HG03565 (cell line): ENCODE results near the gene LRRC56.

Experiments
- ATAC-seq: cut with Tn5 transposase; IDR thresholded peaks from one replicate; pipeline ENCODE4 v1.9.1; 2021; ENCODE audit warnings: mild to moderate bottlenecking, moderate library complexity; ENCODE audit not compliant: unreplicated experiment

LRRC56 gene

DNA sequence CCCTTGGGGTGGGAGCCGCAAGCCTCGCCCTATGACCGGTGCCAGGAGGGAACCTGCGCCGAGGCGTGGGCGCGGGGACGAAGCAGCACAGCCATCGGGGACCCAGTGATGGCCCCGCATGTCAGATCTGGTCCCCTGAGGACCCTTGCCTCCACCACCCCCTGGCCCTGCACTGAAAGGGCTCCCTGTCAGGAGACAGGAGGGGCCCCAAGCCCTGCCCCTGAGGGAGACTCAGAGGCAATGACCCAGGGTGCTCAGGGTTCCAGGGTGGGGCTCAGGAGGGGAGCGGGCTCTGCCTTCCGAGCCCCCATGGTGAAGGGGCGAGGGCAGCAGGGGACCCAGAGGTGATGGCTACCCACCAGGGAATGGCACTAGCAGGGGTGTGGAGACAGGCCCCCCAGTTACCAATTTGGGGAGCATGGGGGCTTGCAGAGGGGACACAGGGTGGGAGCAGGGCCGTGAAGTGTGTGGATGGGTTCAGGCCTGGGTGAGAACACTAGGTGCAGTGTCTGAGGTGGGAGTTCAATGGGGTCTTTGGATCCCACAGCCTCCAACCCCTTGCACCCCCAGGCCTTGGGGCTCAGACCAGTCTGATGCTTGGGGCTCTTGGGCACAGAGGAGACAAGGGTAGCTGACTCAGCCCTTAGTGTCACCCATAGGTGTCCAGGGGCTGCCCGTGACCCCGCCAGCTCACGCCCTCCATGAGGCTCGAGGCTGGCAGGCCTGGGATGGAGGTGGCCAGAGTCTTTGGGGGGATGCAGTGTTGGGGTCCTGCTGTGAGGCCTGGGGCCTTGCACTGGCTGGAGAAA is 499 bp downstream of the LRRC56 start:
- no peak for ATAC-seq

DNA sequence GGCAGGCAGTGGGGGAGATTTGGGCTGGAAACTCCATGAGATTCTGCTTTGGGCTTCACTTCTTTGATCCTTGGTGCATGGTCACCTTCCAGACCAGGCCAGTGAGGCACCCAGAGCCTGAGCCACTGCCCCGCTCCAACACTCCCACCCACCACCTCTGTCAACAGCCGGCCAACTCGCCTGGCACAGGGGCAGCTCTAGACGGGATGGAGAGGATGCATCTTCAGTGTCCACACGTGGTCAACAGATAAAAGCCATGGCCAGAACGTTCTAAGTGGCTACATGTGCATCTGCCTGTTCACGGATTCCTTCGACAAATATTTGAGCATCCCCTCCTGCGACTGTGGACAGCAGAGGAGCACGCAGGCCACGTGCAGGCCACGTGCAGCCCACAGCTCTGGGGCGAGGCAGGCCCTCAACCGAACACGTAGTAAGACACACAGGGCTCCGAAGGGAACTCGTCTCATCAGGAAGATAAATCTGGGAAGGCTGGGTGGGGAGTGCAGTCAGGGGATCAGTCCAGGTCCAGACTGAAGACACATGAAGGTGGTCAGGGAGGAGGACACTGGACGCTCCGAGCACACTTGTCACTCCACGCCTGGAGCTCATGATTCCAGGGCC is 1.2 kb downstream of the LRRC56 start:
- no peak for ATAC-seq

DNA sequence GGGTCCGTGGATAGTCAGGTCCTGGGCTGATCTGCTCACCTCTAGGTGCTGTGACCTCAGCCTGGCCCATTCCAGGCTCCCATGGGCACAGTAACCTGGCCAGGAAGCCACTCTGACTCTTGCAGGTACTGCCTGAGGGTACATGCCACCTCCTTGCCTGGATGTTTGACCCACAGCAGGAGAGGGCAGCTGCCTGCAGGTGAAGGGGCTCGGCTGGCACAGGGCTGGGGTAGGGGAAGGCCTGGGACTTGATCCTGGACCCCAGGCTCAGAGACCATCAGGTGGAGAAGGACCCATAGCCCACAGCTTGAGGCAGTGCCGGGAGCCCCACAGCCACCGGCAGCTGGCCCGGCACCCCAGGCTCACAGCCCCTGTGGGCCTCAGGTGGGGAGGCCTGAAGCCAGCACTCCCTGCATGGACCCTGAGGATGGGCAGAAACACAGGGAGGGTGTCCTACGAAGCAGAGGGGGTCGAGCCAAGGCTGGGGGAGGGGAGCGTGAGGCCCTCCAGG is 2.7 kb downstream of the LRRC56 start:
- no peak for ATAC-seq

DNA sequence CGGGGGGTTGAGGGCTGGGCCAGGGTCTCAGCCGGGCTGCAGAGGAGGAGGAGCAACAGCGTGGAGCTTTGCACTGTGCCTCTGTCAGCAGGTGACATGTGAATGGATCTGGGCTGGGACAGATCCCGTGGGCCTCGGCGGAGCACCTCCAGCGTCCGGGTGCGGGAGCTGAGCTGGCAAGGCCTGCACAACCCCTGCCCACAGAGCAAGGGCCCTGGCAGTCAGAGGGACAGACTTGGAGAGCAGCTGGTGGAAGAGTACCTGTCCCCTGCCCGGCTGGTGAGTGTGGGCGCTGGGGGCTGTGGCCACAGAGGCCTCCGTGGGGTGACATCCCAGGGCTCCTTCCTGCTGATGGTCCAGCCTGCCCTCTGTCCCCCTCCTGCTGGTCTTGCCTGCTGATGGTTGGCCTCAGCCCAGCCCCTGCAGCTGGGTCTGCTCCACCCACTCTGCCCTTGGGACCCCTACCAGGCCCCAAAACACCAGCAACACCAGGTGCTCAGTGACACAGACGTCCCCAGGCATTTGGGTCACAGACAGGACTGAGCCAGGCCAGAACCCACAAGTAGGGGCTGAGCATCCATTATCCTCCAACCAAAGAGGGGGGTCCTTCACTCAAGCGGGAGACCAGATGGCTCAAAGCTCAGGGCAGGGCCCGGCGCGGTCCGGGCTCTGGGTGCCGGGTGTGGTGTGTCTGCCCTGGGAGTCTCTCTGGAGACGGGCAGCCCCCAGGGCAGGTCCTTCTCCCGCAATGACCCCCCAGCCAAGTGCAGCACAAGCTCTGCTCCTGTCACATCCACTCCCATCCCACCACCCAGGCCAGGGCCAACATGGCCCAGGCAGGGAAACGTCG is 3.5 kb downstream of the LRRC56 start:
- ATAC-seq = no peak

DNA sequence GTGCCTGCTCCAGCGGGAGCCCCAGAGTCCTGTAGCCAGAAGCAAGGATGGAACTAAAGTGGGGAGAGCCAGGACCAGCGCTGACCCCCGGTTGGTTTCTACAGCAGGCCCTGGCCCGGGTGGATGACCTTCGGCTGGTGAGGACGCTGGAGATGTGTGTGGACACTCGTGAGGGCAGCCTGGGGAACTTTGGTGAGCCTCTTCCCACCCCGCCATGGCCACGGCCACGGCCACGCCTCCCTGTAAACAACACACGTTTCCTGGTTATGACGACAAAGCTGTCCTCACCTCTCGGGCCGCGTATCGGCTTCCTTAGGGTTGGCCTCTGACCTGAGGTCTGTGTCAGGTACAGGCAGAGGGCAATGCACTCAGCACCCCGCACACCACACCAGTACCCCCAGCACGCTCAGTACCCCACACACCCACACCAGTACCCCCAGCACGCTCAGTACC is 4.1 kb downstream of the LRRC56 start:
- ATAC-seq = no peak

DNA sequence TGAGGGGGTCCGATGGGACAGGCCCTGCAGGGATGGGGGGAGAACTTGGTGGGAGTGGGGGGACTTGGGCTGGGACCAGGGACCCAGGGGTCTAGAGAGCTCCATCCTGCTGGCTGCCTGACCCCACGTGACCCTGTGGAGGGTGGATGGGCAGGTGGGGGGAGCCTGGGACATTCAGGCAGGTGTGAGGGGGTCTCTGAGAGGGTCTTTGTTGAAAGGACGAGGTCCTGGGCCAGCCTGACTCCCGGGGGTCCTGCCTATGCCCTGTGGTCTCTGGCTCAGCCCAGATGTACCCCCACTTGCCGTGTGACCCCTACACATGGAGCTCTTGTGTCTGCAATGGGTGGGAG is 7.5 kb downstream of the LRRC56 start:
- ATAC-seq = no peak

DNA sequence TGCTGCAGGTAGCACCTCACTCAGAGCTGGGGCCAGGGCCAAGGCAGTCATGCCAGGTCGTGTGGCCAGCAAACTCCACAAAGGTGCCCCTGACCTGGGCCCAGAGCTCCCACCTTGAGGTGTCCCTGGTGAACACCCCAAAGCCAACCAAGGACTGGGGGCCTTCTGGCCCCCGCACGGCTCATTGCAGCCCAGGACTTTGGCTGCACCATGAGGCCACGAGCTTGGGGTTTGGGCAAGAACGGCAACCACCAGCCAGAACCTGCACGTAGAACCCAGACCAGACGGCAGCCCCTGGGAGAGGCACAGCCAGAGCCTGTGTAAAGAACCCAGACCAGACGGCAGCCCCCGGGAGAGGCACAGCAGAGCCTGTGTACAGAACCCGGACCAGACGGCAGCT is 7.8 kb downstream of the LRRC56 start:
- ATAC-seq = no peak

DNA sequence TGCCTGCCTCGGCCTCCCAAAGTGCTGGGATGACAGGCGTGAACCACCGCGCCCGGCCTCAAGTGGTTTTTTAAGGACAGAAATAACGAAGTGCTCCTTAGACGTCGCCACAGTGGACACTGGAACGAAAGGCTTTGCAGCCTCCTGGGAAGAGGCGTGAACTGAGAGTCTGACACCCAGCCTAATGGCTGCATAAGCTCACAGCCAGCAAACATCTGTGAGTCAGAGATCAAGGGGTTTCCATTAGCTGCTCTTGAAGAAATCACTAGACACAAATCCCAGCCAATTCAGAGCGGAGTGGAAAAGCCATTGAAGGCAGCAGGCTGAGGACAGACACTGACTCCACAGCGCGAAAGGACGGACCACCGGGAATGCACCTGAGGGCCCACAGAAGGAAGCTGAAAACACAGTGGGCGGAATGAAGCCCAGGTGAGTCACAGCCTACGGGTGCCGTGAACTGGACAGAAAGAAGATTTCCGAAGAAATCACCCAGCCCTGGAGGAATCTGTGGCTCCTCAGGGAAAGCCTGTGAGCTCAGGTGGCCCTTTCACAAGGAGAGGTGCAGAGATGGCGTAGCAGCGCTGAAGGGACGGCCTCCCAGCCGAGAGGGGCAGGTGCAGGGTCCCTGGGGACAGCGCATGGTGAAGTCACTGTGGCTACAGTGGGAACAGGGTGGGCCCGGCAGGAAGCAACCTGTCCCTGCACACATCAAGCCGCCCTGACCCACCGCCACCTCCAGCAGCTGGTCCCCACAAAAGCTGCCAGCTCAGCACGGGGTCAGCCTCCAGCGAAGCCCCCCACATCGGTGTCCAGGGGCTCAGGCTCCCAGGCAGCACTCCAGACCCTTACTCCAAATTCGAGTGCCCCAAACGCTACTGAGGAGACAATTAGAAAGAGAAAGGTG is 11.6 kb downstream of the LRRC56 start:
- ATAC-seq = no peak

DNA sequence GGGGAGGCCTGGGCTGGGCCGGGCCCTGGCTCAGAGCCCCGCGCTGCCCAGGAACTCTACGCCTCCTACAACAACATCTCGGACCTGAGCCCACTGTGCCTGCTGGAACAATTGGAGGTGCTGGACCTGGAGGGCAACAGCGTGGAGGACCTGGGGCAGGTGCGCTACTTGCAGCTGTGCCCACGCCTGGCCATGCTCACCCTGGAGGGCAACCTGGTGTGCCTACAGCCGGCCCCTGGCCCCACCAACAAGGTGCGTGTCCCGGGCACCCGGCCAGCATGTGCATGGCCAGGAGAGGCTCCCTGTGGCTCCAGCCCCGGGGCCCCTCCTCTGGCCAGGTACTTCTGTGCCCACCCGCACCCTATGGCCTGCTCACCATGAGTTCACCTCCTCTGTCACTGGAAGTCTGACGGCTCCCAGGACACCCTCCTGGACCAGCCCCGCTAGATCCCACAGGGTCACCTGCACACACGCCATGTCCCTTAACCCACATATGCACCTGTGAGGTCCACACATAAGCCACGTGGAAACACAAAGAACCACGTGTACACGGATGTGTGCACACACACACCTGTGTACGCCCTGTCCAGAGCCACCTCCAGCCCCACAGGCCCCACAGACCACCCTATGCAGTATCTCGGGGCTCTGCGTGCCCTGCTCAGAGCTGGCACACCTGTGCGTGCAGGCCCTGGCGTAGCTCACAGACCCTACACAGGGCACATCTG is 12.9 kb downstream of the LRRC56 start:
- ATAC-seq = no peak

DNA sequence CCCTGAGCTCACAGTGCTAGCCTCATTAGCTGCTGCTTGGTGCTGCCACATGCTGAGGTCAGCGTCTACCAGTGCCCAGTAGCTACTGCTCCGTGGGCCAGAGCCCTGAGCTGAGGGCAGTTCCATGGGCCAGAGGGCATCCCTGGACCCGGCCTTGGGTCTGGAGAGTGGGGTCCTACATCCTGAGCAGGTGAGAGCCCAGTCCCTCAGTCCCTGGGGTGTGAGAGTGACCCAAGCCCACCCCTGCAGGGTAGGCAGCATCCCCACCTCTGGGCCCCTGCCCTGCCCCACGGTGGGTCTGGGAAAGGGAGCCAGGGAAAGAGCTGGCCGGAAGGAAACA is 13.4 kb downstream of the LRRC56 start:
- ATAC-seq = no peak

DNA sequence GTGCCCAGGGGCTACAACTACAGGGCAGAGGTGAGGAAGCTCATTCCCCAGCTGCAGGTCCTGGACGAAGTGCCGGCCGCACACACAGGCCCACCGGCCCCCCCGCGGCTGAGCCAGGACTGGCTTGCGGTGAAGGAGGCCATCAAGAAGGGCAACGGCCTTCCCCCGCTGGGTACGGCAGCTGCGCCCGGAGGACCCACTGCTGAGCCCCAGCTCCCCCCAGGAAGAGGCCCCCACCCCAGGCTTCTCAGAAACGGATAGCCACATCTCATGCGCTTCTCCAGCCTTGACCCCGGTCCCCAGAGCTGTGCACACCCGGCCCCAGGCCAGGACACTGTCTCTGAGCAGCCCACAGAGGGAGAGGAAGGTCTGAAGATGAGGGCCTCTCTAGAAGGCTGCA is 13.8 kb downstream of the LRRC56 start:
- no peak for ATAC-seq

DNA sequence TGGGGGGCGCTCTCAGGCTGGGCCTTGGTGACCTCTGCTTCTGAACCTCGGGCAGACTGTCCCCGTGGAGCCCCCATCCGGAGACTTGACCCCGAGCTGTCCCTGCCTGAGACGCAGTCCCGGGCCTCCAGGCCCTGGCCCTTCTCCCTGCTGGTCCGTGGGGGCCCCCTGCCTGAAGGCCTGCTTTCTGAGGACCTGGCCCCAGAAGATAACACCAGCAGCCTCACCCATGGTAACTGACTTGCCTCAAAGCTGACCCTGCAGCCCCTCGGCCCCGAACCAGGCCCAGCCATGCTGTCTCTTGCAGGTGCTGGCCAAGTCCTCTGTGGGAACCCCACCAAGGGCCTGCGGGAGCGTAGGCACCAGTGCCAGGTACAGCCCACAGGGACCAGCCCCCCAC is 14.3 kb downstream of the LRRC56 start:
- no peak for ATAC-seq

DNA sequence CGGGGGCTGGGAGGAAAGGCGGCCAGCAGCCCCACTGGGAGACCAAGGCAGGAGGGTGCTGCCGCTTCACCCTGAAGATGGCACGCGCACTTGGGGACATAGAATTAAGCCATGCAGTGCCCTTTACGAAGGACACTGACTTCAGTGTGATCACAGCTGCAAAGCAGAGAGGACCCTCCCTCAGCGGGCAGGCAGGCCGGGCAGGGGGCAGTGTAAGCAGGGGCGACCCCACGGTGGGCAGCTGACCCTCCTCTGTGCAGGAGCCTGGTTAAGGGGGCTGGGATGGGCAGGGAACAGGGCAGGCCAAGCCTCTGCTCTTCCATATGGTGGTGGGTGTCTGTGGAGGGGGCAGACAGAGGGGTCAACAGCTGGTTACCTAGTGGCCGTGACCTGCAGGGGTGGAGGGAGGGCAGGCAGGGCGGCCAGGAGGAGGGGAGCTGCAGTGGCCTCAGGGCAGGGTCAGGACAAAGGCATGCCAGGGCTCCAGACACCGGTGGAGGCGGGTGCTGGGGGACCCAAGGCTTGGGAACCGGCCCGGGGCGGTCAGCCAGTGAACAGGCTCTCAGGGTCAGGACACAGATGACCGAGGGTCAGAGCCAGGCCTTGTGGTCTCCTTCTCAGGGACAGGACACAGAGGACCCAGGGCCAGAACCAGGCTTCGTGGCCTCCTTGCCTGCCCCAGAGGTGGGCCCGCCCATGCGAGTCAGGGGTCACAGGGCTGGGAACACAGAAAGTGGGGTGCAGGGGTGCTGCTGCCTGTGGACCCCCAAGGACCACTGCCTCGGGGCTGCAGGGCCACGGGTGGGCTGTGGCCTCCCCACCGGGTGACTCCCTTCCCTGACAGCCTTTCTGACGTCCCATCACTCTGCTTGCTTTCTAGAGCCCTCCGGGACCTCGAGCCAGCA is 16.0 kb downstream of the LRRC56 start:
- no peak for ATAC-seq

DNA sequence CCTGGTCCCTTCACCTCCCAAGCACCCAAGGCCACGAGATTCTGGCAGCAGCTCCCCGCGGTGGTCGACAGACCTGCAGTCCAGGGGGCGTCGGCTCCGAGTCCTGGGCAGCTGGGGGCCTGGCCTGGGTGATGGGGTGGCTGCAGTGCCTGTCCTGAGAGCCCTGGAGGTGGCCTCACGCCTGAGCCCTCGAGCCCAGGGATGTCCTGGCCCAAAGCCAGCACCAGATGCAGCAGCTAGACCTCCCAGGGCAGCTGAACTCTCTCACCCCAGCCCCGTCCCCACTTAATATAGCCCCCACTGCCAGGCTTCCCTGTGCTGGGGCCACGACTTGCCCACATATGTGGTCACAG is 16.6 kb downstream of the LRRC56 start:
- no peak for ATAC-seq

DNA sequence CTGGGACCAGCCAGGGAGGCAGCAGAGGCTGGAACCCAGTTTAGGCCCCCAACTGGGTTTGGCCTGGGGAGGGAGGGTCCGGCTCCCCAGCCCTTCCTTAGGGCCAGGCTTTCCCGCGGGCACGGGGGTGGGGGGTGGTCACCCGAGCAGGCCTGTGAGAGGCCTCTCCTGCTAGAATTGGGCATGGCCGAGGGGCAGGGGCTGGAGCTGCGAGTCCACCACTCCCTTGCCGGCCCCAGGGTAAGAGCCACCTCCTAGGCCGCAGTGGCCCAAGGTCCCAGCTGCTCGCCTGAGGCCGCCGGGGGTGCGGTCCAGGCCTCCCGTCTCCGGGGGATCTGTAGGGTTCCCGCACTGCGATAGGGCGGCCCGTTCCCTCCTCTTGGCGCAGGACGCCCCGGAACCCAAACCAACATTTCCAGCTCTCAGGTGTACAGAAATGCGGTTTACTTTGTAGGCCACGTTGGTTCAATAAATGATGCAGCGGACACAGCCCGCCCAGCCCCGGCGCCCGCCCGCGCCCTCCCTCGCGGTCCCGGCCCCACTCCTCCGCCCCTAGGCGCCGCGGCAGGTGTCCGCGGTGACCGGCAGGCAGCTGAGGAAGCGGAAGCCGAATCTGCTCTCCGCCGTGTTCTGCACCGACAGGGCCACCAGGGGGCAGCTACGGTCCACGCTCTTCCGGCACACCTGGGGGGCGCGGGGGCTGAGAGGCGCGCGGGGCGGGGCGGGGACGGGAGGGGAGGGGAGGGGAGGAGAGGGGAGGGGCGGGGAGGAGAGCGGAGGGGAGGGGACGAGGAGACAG is 17.3 kb downstream of the LRRC56 start:
- ATAC-seq = peak; percentile 47

DNA sequence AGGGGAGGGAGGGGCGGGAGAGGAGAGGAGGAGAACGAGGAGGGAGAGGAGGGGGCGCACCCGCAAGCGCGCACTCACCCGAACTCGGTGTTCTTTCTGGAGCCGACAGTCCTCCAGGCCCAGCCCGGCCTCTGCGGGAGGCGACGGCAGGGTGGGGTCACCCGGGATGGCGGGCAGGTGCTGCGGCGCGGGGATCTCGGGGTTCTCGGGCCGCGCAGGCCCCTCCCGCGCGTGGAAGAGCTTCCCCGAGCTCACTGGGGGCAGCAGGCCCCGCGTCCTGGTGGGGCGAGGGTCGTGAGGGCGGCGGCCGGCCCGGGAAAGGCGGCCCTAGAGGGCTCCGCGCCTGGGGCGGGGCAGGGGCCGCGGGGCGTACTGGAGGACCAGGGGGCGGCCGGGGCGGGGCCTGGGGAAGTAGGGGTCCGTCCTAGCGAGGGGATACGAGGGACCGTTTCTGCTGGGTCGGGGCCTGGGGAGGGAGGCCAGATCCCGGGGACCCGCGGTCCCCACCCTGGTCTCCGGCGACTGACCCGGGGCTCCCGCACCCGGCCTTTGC is 18.0 kb downstream of the LRRC56 start:
- no peak for ATAC-seq

DNA sequence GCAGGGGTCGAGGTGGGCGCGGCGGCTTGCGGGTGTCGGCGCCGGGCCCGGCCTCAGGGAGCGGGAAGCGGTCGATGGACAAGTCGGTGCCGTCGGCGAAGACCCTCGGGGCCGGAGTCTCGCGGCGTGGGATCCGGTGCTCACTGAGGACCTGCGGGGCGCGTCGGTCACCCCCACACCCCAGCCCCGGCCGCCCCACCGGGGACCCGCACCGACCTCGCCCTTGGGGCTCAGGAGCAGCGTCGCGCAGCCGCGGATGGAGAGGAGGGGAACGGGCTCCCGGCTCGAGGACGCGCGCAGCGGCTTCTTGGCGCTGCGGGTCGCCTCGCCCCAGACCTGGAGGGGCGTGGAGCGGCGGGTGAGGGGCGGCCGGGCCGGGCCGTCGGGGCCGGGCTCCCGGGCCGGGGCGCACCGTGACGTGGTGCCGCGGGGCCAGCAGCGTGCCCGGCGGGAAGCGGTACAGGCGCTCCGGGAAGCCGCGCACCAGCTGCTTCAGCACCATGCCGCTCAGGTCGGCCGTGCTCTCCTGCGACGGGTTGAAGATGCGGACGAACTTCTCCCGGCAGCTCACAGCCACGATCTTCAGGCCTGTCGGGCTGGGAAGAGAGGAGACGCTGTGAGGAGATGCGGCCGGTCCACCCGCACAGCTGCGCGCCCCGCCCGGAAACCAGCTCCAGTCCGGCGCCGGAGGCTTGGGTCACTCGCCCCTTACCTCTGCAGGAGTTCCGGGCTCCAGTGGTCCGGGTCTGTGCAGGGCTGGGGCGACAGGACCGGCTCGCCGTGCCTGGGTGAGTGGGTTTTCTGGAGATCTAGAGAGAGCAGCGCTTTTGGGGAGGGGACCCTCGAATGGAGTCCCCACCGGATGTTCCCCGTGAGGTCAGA is 18.7 kb downstream of the LRRC56 start:
- ATAC-seq = no peak
